ENCODE data around the gene LRRC1. TPM values are rescaled to one million over a fixed set of nuclear protein-coding genes. Genes with fewer than 3 reads are reported as not detected.

The LRRC1 gene
- total and polyA plus RNA-seq, 2 donors (not counting 1 experiment from before 2014, with no cell fraction given) = 3.4 to 8.9 TPM

DNA sequence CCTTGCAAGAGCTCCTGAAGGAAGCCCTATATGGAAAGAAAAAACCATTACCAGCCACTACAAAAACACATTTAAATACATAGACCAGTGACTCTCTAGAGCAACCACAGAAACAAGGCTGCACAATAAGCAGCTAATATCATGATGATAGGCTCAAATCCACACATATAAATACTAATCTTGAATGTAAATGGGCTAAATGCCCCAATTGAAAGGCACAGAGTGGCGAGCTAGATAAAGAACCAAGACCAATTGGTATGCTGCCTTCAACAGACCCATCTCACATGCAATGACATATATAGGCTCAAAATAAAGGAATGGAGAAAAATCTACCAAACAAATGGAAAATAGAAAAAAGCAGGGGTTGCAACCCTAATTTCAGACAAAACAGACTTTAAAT lies 153.0 kb downstream of the LRRC1 start:
- Histone ChIP-seq H2AFZ (ENCODE audit: insufficient read depth, low read depth, low read length, poor library complexity, severe bottlenecking) (no peak overlapping the region), H3K27ac (ENCODE audit: low read length in 2 of 2) (no peak overlapping the region), H3K79me2 (ENCODE audit: control insufficient read depth, insufficient read depth, low read length) (no peaks in the 10 kb centered on the region), H4K20me1 (ENCODE audit: control insufficient read depth, insufficient read depth, low read length, poor library complexity, severe bottlenecking) (no peaks in the 10 kb centered on the region), H3K4me1 (ENCODE audit: control insufficient read depth in 2 of 2, insufficient read depth in 2 of 2, low read length in 2 of 2) (no peaks in the 10 kb centered on the region), H3K36me3 (replicated peaks in 1 of 2; ENCODE audit: control extremely low read depth in 1 of 2, control insufficient read depth in 1 of 2, extremely low read depth in 1 of 2, insufficient read depth in 2 of 2, low read length in 1 of 2) (no peaks in the 10 kb centered on the region), H3K4me3 (ENCODE audit: control extremely low read depth in 1 of 5, extremely low read depth in 1 of 5, insufficient read depth in 1 of 5, low read depth in 2 of 5, low read length in 4 of 5) (no peak overlapping the region), H3K9ac (ENCODE audit: low read length) (no peak overlapping the region), H3K4me2 (replicated peaks; ENCODE audit: low read depth, low read length, poor library complexity, severe bottlenecking) (no peak overlapping the region), H3K9me3 (ENCODE audit: control extremely low read depth in 1 of 3, control insufficient read depth in 2 of 3, insufficient read depth in 1 of 3, low read length in 2 of 3) (no peaks in the 10 kb centered on the region), H3K27me3 (replicated peaks in 1 of 4; ENCODE audit: control extremely low read depth in 1 of 4, control insufficient read depth in 3 of 4, insufficient read depth in 4 of 4, low read length in 3 of 4) (no peaks in the 10 kb centered on the region)
- CTCF ChIA-PET = no interaction called here
- WGBS (ENCODE audit: insufficient coverage) = no CpG with 5 or more reads among the region's 1 CpG
- ATAC-seq (ENCODE audit: low read depth) (no peak), DNase-seq (no peak)
- no peak for TF ChIP-seq EZH2 (IDR thresholded peaks at IDR 0.05; ENCODE audit: borderline replicate concordance, insufficient read depth, low read depth, low read length, poor library complexity, severe bottlenecking)
- TF ChIP-seq, protein P1, sequence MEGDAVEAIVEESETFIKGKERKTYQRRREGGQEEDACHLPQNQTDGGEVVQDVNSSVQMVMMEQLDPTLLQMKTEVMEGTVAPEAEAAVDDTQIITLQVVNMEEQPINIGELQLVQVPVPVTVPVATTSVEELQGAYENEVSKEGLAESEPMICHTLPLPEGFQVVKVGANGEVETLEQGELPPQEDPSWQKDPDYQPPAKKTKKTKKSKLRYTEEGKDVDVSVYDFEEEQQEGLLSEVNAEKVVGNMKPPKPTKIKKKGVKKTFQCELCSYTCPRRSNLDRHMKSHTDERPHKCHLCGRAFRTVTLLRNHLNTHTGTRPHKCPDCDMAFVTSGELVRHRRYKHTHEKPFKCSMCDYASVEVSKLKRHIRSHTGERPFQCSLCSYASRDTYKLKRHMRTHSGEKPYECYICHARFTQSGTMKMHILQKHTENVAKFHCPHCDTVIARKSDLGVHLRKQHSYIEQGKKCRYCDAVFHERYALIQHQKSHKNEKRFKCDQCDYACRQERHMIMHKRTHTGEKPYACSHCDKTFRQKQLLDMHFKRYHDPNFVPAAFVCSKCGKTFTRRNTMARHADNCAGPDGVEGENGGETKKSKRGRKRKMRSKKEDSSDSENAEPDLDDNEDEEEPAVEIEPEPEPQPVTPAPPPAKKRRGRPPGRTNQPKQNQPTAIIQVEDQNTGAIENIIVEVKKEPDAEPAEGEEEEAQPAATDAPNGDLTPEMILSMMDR (IDR thresholded peaks at IDR 0.05) = no peak
- POLR2A ChIA-PET = no interaction called here
- no peak overlapping the region for H3K4me3 Mint-ChIP-seq
- H3K4me1 Mint-ChIP-seq = no peaks in the 10 kb centered on the region
- peaks cover 4% of the 10 kb centered on the region for H3K27me3 Mint-ChIP-seq
- H3K27ac Mint-ChIP-seq = no peak overlapping the region
- H3K9me3 Mint-ChIP-seq (ENCODE audit: insufficient read depth) = peaks cover 2% of the 10 kb centered on the region
- intact Hi-C loops (cut with micrococcal nuclease) = no loop called here

DNA sequence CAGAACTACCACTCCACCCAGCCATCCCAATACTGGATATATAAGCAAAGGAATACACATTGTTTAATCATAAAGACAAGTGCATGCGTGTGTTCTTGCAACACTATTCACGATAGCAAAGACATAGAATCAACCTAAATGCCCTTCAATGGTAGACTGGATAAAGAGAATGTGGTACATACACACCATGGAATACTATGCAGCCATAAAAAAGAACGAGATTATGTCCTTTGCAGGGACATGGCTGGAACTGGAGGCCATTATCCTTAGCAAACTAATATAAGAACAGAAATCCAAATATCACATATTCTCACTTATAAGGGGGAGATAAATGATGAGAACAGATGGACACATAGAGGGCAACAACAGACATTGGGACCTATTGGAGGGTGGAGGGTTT lies 156.6 kb downstream of the LRRC1 start:
- Mint-ChIP-seq H3K27ac (no peak overlapping the region), H3K4me3 (no peak overlapping the region), H3K4me1 (no peaks in the 10 kb centered on the region), H3K9me3 (ENCODE audit: insufficient read depth) (peaks cover 2% of the 10 kb centered on the region), H3K27me3 (peaks cover 4% of the 10 kb centered on the region)
- no peaks in the 10 kb centered on the region for H3K4me1 ChIP-seq (ENCODE audit: control insufficient read depth in 2 of 2, insufficient read depth in 2 of 2, low read length in 2 of 2)
- no peak for DNase-seq
- no peaks in the 10 kb centered on the region for H3K36me3 ChIP-seq (replicated peaks in 1 of 2; ENCODE audit: control extremely low read depth in 1 of 2, control insufficient read depth in 1 of 2, extremely low read depth in 1 of 2, insufficient read depth in 2 of 2, low read length in 1 of 2)
- H3K4me2 ChIP-seq (replicated peaks; ENCODE audit: low read depth, low read length, poor library complexity, severe bottlenecking) = no peak overlapping the region
- TF ChIP-seq EZH2 (IDR thresholded peaks at IDR 0.05; ENCODE audit: borderline replicate concordance, insufficient read depth, low read depth, low read length, poor library complexity, severe bottlenecking) = no peak
- ChIA-PET CTCF (no interaction called here), POLR2A (no interaction called here)
- ATAC-seq (ENCODE audit: low read depth) = no peak
- no peak overlapping the region for H3K9ac ChIP-seq (ENCODE audit: low read length)
- H3K9me3 ChIP-seq (ENCODE audit: control extremely low read depth in 1 of 3, control insufficient read depth in 2 of 3, insufficient read depth in 1 of 3, low read length in 2 of 3) = no peaks in the 10 kb centered on the region
- H3K27ac ChIP-seq (ENCODE audit: low read length in 2 of 2) = no peak overlapping the region
- intact Hi-C loops (cut with micrococcal nuclease) = no loop called here
- no peak overlapping the region for H3K4me3 ChIP-seq (ENCODE audit: control extremely low read depth in 1 of 5, extremely low read depth in 1 of 5, insufficient read depth in 1 of 5, low read depth in 2 of 5, low read length in 4 of 5)
- H4K20me1 ChIP-seq (ENCODE audit: control insufficient read depth, insufficient read depth, low read length, poor library complexity, severe bottlenecking) = no peaks in the 10 kb centered on the region
- no peaks in the 10 kb centered on the region for H3K79me2 ChIP-seq (ENCODE audit: control insufficient read depth, insufficient read depth, low read length)
- no peaks in the 10 kb centered on the region for H3K27me3 ChIP-seq (replicated peaks in 1 of 4; ENCODE audit: control extremely low read depth in 1 of 4, control insufficient read depth in 3 of 4, insufficient read depth in 4 of 4, low read length in 3 of 4)
- H2AFZ ChIP-seq (ENCODE audit: insufficient read depth, low read depth, low read length, poor library complexity, severe bottlenecking) = no peak overlapping the region
- WGBS (ENCODE audit: insufficient coverage) = no CpG with 5 or more reads among the region's 3 CpGs
